H9 (cell line): Measurements from ENCODE around the gene ZNF57. TPM values are rescaled to one million over a fixed set of nuclear protein-coding genes. Genes with fewer than 3 reads are reported as not detected.
A peak's percentile ranks its signal among the peaks of the same experiment; 100 is the strongest.

Experiments
- DNase-seq: peaks from one replicate; pipeline ENCODE4 v3.0.0-alpha.2; 2017
- H2AFZ ChIP-seq: one replicate; pipeline ENCODE4 v1.6.1; 2013; ENCODE audit warnings: mild to moderate bottlenecking, low read length, control low read depth, moderate library complexity
- H2AK5ac ChIP-seq: 2 replicates; pipeline ENCODE4 v1.6.1; 2013; ENCODE audit warnings: low read length, control low read depth, mixed read lengths; ENCODE audit not compliant: insufficient read length
- H2BK120ac ChIP-seq: one replicate; pipeline ENCODE4 v1.6.1; 2013; ENCODE audit warnings: low read depth, mild to moderate bottlenecking, low read length, control low read depth, inconsistent platforms; ENCODE audit not compliant: poor library complexity, severe bottlenecking
- H2BK12ac ChIP-seq: 2 replicates; pipeline ENCODE4 v1.6.1; 2013; ENCODE audit warnings: low read length, control low read depth, mixed read lengths, low read depth; ENCODE audit not compliant: insufficient read length
- H2BK15ac ChIP-seq: 2 replicates; pipeline ENCODE4 v1.6.1; 2013; ENCODE audit warnings: low read depth, low read length, control low read depth
- H2BK20ac ChIP-seq: one replicate; pipeline ENCODE4 v1.6.1; 2013; ENCODE audit warnings: low read depth, mild to moderate bottlenecking, low read length, control low read depth, inconsistent platforms; ENCODE audit not compliant: poor library complexity, severe bottlenecking
- H2BK5ac ChIP-seq: 2 replicates; pipeline ENCODE4 v1.6.1; 2013; ENCODE audit warnings: low read length, control low read depth, mixed read lengths; ENCODE audit not compliant: insufficient read length
- H3K14ac ChIP-seq: 2 replicates; pipeline ENCODE4 v1.6.1; 2013; ENCODE audit warnings: low read length, control low read depth; ENCODE audit not compliant: insufficient read depth
- H3K18ac ChIP-seq: 2 replicates; pipeline ENCODE4 v1.6.1; 2013; ENCODE audit warnings: low read depth, mild to moderate bottlenecking, mixed read lengths, low read length, control low read depth; ENCODE audit not compliant: insufficient read length
- H3K23ac ChIP-seq: 2 replicates; pipeline ENCODE4 v1.6.1; 2013; ENCODE audit warnings: low read length, control low read depth, mixed read lengths, low read depth; ENCODE audit not compliant: insufficient read length
- H3K23me2 ChIP-seq: 2 replicates; pipeline ENCODE4 v1.6.1; 2013; ENCODE audit warnings: low read depth, mild to moderate bottlenecking, mixed read lengths, low read length, control low read depth; ENCODE audit not compliant: insufficient read length, poor library complexity, severe bottlenecking
- H3K27ac ChIP-seq: 2 replicates; pipeline ENCODE4 v1.5.1; 2013; ENCODE audit warnings: low read length, control low read depth, mixed read lengths, low read depth; ENCODE audit not compliant: insufficient read length
- H3K27me3 ChIP-seq: 2 replicates; pipeline ENCODE4 v1.6.1; 2013; ENCODE audit warnings: low read length, control low read depth, inconsistent platforms; ENCODE audit not compliant: insufficient read depth
- H3K4ac ChIP-seq: 2 replicates; pipeline ENCODE4 v1.6.1; 2013; ENCODE audit warnings: low read depth, mild to moderate bottlenecking, control low read depth, inconsistent platforms, low read length, moderate library complexity
- H3K4me1 ChIP-seq: 2 replicates; pipeline ENCODE4 v1.6.1; 2013; ENCODE audit warnings: low read length, control low read depth, inconsistent platforms; ENCODE audit not compliant: insufficient read depth
- H3K4me2 ChIP-seq: 2 replicates; pipeline ENCODE4 v1.6.1; 2013; ENCODE audit warnings: low read length, control low read depth, mixed read lengths; ENCODE audit not compliant: insufficient read length, insufficient read depth
- H3K56ac ChIP-seq: 2 replicates; pipeline ENCODE4 v1.6.1; 2013; ENCODE audit warnings: low read depth, mild to moderate bottlenecking, mixed read lengths, low read length, control low read depth; ENCODE audit not compliant: insufficient read length
- H3K79me1 ChIP-seq: 2 replicates; pipeline ENCODE4 v1.6.1; 2013; ENCODE audit warnings: low read depth, mild to moderate bottlenecking, moderate library complexity, low read length, control low read depth, inconsistent platforms; ENCODE audit not compliant: insufficient read depth, poor library complexity, severe bottlenecking
- H3K79me2 ChIP-seq: 2 replicates; pipeline ENCODE4 v1.6.1; 2013; ENCODE audit warnings: low read length, control low read depth, inconsistent platforms; ENCODE audit not compliant: insufficient read depth
- H3K9ac ChIP-seq: 2 replicates; pipeline ENCODE4 v1.6.1; 2013; ENCODE audit warnings: low read length, control low read depth, mixed read lengths; ENCODE audit not compliant: insufficient read length; ENCODE audit errors: extremely low read depth
- H3K9me3 ChIP-seq: one replicate; pipeline ENCODE4 v1.6.1; 2013; ENCODE audit warnings: low read depth, low read length, inconsistent platforms; ENCODE audit not compliant: control insufficient read depth
- H3T11ph ChIP-seq: one replicate; pipeline ENCODE4 v1.6.1; 2013; ENCODE audit warnings: mild to moderate bottlenecking, low read length, control low read depth, inconsistent platforms
- H4K20me1 ChIP-seq: one replicate; pipeline ENCODE4 v1.6.1; 2013; ENCODE audit not compliant: control insufficient read depth, insufficient read length, insufficient read depth
- H4K5ac ChIP-seq: 2 replicates; pipeline ENCODE4 v1.6.1; 2013; ENCODE audit warnings: low read depth, mild to moderate bottlenecking, mixed read lengths, low read length, control low read depth; ENCODE audit not compliant: insufficient read length
- H4K8ac ChIP-seq: replicated peaks from 2 replicates; pipeline ENCODE4 v1.6.1; 2013; ENCODE audit warnings: low read length, control low read depth, mixed read lengths, low read depth; ENCODE audit not compliant: insufficient read length
- H4K91ac ChIP-seq: 2 replicates; pipeline ENCODE4 v1.6.1; 2013; ENCODE audit warnings: low read depth, mild to moderate bottlenecking, moderate library complexity, mixed read lengths, low read length, control low read depth; ENCODE audit not compliant: insufficient read length
- H3K27ac Mint-ChIP-seq, 3 experiments: 2 replicates in 2 of 3; 3 replicates in 1 of 3; pipeline ENCODE4 v1.8.0; 2020 to 2021; ENCODE audit warnings: mixed read lengths in 3 of 3, mild to moderate bottlenecking in 1 of 3, moderate library complexity in 1 of 3
- H3K27me3 Mint-ChIP-seq: 2 replicates; pipeline ENCODE4 v1.8.0; 2021; ENCODE audit warnings: low read depth, mild to moderate bottlenecking, moderate library complexity, mixed read lengths
- H3K36me3 Mint-ChIP-seq, 3 experiments: 2 replicates in 2 of 3; 3 replicates in 1 of 3; pipeline ENCODE4 v1.8.0; 2020 to 2021; ENCODE audit warnings: low read depth in 3 of 3, mixed read lengths in 3 of 3; ENCODE audit not compliant: insufficient read depth in 1 of 3
- H3K4me1 Mint-ChIP-seq, 2 experiments: 2 replicates each; pipeline ENCODE4 v1.8.0; 2020; ENCODE audit warnings: mixed read lengths in 2 of 2
- H3K4me3 Mint-ChIP-seq, 2 experiments: 2 replicates in 1 of 2; 3 replicates in 1 of 2; pipeline ENCODE4 v1.8.0; 2020 to 2021; ENCODE audit warnings: mild to moderate bottlenecking in 2 of 2, mixed read lengths in 2 of 2, moderate library complexity in 1 of 2
- H3K9me3 Mint-ChIP-seq, 2 experiments: 2 replicates in 1 of 2; 3 replicates in 1 of 2; pipeline ENCODE4 v1.8.0; 2020; ENCODE audit warnings: mild to moderate bottlenecking in 2 of 2, mixed read lengths in 2 of 2, moderate library complexity in 1 of 2
- WGBS: extraction: QIAGEN DNeasy Blood & Tissue Kit; methylation state at CpG from one replicate; pipeline ENCODE4 v1.1.7; 2013; ENCODE audit warnings: missing lambda C conversion rate, low lambda C conversion rate, mixed read lengths; ENCODE audit not compliant: insufficient read length; ENCODE audit errors: extremely low coverage; 5-methylcytosine and 5-hydroxymethylcytosine counted together
- total RNA-seq: library from RNA; stranded (reverse); gene quantifications from 2 replicates; pipeline ENCODE4 v1.2.1, GENCODE V29; 2021
- TF ChIP-seq, protein P1 (sequence below): fragments of 200-600 bp; sonication (generic); conservative IDR thresholded peaks from 3 replicates; pipeline ENCODE4 v1.8.0; 2021; ENCODE audit warnings: antibody characterized with exemption, mild to moderate bottlenecking

Gene ZNF57
- total RNA-seq, 1 experiment from 2014 or later, result 7.8 TPM

DNA sequence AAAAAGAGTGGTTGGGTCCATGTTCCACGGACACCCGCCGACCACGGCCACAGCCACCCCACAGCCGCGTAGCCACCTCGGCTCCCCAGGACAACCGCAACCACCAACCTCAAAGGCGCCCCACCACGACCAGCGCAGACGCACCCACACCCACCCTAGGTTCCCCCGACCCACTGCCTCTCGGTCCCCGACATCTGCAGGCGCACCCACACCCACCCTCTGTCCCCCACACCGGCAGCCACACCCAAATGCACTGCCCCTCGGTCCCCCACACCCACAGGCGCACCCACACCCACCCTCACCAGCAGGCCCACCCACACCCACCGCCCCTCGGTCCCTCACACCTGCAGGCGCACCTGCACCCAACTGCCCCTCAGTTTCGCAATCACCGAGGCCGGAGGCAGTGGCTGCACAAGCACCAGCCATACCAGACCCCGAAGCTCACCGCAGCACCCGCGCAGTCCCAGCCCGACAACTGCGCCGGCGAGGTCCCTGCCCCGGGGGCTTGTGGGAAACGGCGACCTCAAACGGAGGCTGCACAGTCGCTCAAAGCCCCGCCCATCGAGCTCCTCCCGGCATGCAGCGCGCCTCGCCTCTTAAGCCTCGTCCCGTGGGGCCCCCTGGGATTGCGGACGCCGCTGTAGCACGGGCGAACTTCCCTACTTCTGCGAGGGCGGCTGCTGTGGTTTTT is 25.8 kb downstream of the ZNF57 start:
- TF ChIP-seq, protein P1, sequence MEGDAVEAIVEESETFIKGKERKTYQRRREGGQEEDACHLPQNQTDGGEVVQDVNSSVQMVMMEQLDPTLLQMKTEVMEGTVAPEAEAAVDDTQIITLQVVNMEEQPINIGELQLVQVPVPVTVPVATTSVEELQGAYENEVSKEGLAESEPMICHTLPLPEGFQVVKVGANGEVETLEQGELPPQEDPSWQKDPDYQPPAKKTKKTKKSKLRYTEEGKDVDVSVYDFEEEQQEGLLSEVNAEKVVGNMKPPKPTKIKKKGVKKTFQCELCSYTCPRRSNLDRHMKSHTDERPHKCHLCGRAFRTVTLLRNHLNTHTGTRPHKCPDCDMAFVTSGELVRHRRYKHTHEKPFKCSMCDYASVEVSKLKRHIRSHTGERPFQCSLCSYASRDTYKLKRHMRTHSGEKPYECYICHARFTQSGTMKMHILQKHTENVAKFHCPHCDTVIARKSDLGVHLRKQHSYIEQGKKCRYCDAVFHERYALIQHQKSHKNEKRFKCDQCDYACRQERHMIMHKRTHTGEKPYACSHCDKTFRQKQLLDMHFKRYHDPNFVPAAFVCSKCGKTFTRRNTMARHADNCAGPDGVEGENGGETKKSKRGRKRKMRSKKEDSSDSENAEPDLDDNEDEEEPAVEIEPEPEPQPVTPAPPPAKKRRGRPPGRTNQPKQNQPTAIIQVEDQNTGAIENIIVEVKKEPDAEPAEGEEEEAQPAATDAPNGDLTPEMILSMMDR, result no peak
- Histone ChIP-seq H3K79me2 (no peaks in the 10 kb centered on the region), H4K8ac (no peak overlapping the region), H3K56ac (no peak overlapping the region), H4K91ac (no peak overlapping the region), H3K4me2 (no peak overlapping the region), H3T11ph (no peak overlapping the region), H3K18ac (no peak overlapping the region), H4K20me1 (no peaks in the 10 kb centered on the region), H3K79me1 (no peaks in the 10 kb centered on the region), H2BK5ac (no peak overlapping the region), H2BK20ac (no peak overlapping the region), H2BK15ac (no peak overlapping the region), H3K4ac (no peak overlapping the region), H2BK12ac (no peak overlapping the region), H3K9ac (no peak overlapping the region), H3K27me3 (no peaks in the 10 kb centered on the region), H2BK120ac (no peak overlapping the region), H3K4me1 (no peaks in the 10 kb centered on the region), H3K27ac (no peak overlapping the region), H3K9me3 (no peaks in the 10 kb centered on the region), H3K23ac (no peak overlapping the region), H4K5ac (no peak overlapping the region), H2AK5ac (no peak overlapping the region), H2AFZ (no peak overlapping the region), H3K14ac (no peak overlapping the region), H3K23me2 (no peaks in the 10 kb centered on the region)
- DNase-seq, result no peak
- peak overlapping the region in 1 of 3 experiments; percentile 87; a peak in 1 of 7 replicates for H3K27ac Mint-ChIP-seq
- H3K9me3 Mint-ChIP-seq, result peaks cover 14 to 16% of the 10 kb centered on the region in 2 experiments
- peaks cover 9 to 15% (median 11%) of the 10 kb centered on the region in 3 experiments for H3K36me3 Mint-ChIP-seq
- H3K27me3 Mint-ChIP-seq, result peaks cover 2% of the 10 kb centered on the region; the same call in 1 of the 2 replicates
- no peak overlapping the region for H3K4me3 Mint-ChIP-seq
- WGBS, result no CpG with 5 or more reads among the region's 53 CpGs
- H3K4me1 Mint-ChIP-seq, result peaks cover 11 to 14% of the 10 kb centered on the region in 2 experiments
